Activated naive CD8-positive, alpha-beta T cell (primary cell): ENCODE measurements around the gene WDFY4.

Source experiments
- H3K27ac Mint-ChIP-seq: one replicate; pipeline ENCODE4 v1.8.0; 2021; ENCODE audit warnings: mixed read lengths
- H3K27me3 Mint-ChIP-seq: one replicate; pipeline ENCODE4 v1.8.0; 2021; ENCODE audit warnings: mixed read lengths
- H3K36me3 Mint-ChIP-seq: one replicate; pipeline ENCODE4 v1.8.0; 2021; ENCODE audit warnings: mixed read lengths
- H3K4me1 Mint-ChIP-seq: one replicate; pipeline ENCODE4 v1.8.0; 2021; ENCODE audit warnings: low read depth, mixed read lengths
- H3K4me3 Mint-ChIP-seq: one replicate; pipeline ENCODE4 v1.8.0; 2021; ENCODE audit warnings: mild to moderate bottlenecking, mixed read lengths
- H3K9me3 Mint-ChIP-seq: one replicate; pipeline ENCODE4 v1.8.0; 2021; ENCODE audit warnings: low read depth, mixed read lengths

Gene WDFY4

GRCh38 chr10:48651839-48652238 is 32.8 kb upstream of the WDFY4 start:
- no peak overlapping the region for H3K4me3 Mint-ChIP-seq
- H3K36me3 Mint-ChIP-seq = no peaks in the 10 kb centered on the region
- H3K9me3 Mint-ChIP-seq = no peaks in the 10 kb centered on the region
- H3K27me3 Mint-ChIP-seq = peaks cover 5% of the 10 kb centered on the region
- no peak overlapping the region for H3K27ac Mint-ChIP-seq
- H3K4me1 Mint-ChIP-seq = peaks cover 3% of the 10 kb centered on the region

- peaks cover 3% of the 10 kb centered on the region for H3K4me1 Mint-ChIP-seq
- no peaks in the 10 kb centered on the region for H3K36me3 Mint-ChIP-seq
- H3K27ac Mint-ChIP-seq = no peak overlapping the region
- H3K9me3 Mint-ChIP-seq = no peaks in the 10 kb centered on the region
- H3K27me3 Mint-ChIP-seq = peaks cover 5% of the 10 kb centered on the region
- H3K4me3 Mint-ChIP-seq = no peak overlapping the region
Measured at GRCh38 chr10:48652344-48652743, 32.3 kb upstream of the WDFY4 start.

- peaks cover 5% of the 10 kb centered on the region for H3K27me3 Mint-ChIP-seq
- no peaks in the 10 kb centered on the region for H3K36me3 Mint-ChIP-seq
- peaks cover 3% of the 10 kb centered on the region for H3K4me1 Mint-ChIP-seq
- no peak overlapping the region for H3K27ac Mint-ChIP-seq
- H3K9me3 Mint-ChIP-seq = no peaks in the 10 kb centered on the region
- no peak overlapping the region for H3K4me3 Mint-ChIP-seq
Measured at GRCh38 chr10:48653347-48653746, 31.3 kb upstream of the WDFY4 start.

- Mint-ChIP-seq H3K9me3 (no peaks in the 10 kb centered on the region), H3K4me3 (no peak overlapping the region), H3K36me3 (no peaks in the 10 kb centered on the region), H3K27me3 (peaks cover 5% of the 10 kb centered on the region), H3K4me1 (peaks cover 3% of the 10 kb centered on the region), H3K27ac (no peak overlapping the region)
Measured at GRCh38 chr10:48653944-48654698, 30.6 kb upstream of the WDFY4 start.

GRCh38 chr10:48655411-48656240 is 29.0 kb upstream of the WDFY4 start:
- Mint-ChIP-seq H3K27me3 (peaks cover 5% of the 10 kb centered on the region), H3K27ac (no peak overlapping the region), H3K9me3 (no peaks in the 10 kb centered on the region), H3K4me1 (peaks cover 3% of the 10 kb centered on the region), H3K36me3 (no peaks in the 10 kb centered on the region), H3K4me3 (peak overlapping the region; percentile 35)

- Mint-ChIP-seq H3K27ac (no peak overlapping the region), H3K36me3 (no peaks in the 10 kb centered on the region), H3K4me3 (peak overlapping the region; percentile 84), H3K27me3 (peaks cover 4% of the 10 kb centered on the region), H3K9me3 (no peaks in the 10 kb centered on the region), H3K4me1 (peaks cover 3% of the 10 kb centered on the region)
Measured at GRCh38 chr10:48656241-48656913, 28.3 kb upstream of the WDFY4 start.

GRCh38 chr10:48656914-48657305 is 27.8 kb upstream of the WDFY4 start:
- Mint-ChIP-seq H3K4me3 (peak overlapping the region; percentile 84), H3K4me1 (peaks cover 3% of the 10 kb centered on the region), H3K9me3 (no peaks in the 10 kb centered on the region), H3K27me3 (peaks cover 2% of the 10 kb centered on the region), H3K27ac (no peak overlapping the region), H3K36me3 (no peaks in the 10 kb centered on the region)

- no peak overlapping the region for H3K4me3 Mint-ChIP-seq
Measured at GRCh38 chr10:48657416-48657815, 27.3 kb upstream of the WDFY4 start.

GRCh38 chr10:48658243-48658974 is 26.3 kb upstream of the WDFY4 start:
- Mint-ChIP-seq H3K9me3 (no peaks in the 10 kb centered on the region), H3K27ac (no peak overlapping the region), H3K27me3 (peaks cover 2% of the 10 kb centered on the region), H3K4me3 (no peak overlapping the region), H3K4me1 (peaks cover 3% of the 10 kb centered on the region), H3K36me3 (no peaks in the 10 kb centered on the region)

More at GRCh38 chr10:48657416-48657815, 27.3 kb upstream of the WDFY4 start:
- Mint-ChIP-seq H3K4me1 (peaks cover 3% of the 10 kb centered on the region), H3K36me3 (no peaks in the 10 kb centered on the region), H3K27ac (no peak overlapping the region), H3K27me3 (peaks cover 2% of the 10 kb centered on the region), H3K9me3 (no peaks in the 10 kb centered on the region)

GRCh38 chr10:48658975-48659269 is 25.8 kb upstream of the WDFY4 start:
- Mint-ChIP-seq H3K4me1 (peaks cover 3% of the 10 kb centered on the region), H3K27me3 (peaks cover 2% of the 10 kb centered on the region), H3K27ac (no peak overlapping the region), H3K9me3 (no peaks in the 10 kb centered on the region), H3K36me3 (no peaks in the 10 kb centered on the region), H3K4me3 (no peak overlapping the region)

GRCh38 chr10:48659790-48660189 is 24.9 kb upstream of the WDFY4 start:
- Mint-ChIP-seq H3K27me3 (peaks cover 2% of the 10 kb centered on the region), H3K4me3 (no peak overlapping the region), H3K27ac (no peak overlapping the region), H3K4me1 (peaks cover 3% of the 10 kb centered on the region), H3K9me3 (peaks cover 1% of the 10 kb centered on the region), H3K36me3 (no peaks in the 10 kb centered on the region)

- Mint-ChIP-seq H3K9me3 (peaks cover 4% of the 10 kb centered on the region), H3K36me3 (no peaks in the 10 kb centered on the region), H3K4me3 (no peak overlapping the region), H3K27ac (no peak overlapping the region), H3K4me1 (peaks cover 2% of the 10 kb centered on the region), H3K27me3 (peaks cover under 1% of the 10 kb centered on the region)
Measured at GRCh38 chr10:48661441-48661840, 23.2 kb upstream of the WDFY4 start.

GRCh38 chr10:48667960-48668590 is 16.6 kb upstream of the WDFY4 start:
- H3K9me3 Mint-ChIP-seq = peaks cover 4% of the 10 kb centered on the region

More at GRCh38 chr10:48667960-48668590, 16.6 kb upstream of the WDFY4 start:
- Mint-ChIP-seq H3K27ac (no peak overlapping the region), H3K36me3 (no peaks in the 10 kb centered on the region), H3K27me3 (peaks cover 6% of the 10 kb centered on the region), H3K4me1 (no peaks in the 10 kb centered on the region), H3K4me3 (no peak overlapping the region)
